ENCODE results near the gene POU2F2. TPM values are rescaled to one million over a fixed set of nuclear protein-coding genes. Genes with fewer than 3 reads are reported as not detected.

POU2F2 gene
- total RNA-seq, 1 donor from 2014 or later = 48.6 TPM

GRCh38 chr19:42089772-42090171, 42.5 kb downstream of the POU2F2 start:
- peaks cover 34% of the 10 kb centered on the region for H3K36me3 Mint-ChIP-seq (ENCODE audit: low read depth)

DNA sequence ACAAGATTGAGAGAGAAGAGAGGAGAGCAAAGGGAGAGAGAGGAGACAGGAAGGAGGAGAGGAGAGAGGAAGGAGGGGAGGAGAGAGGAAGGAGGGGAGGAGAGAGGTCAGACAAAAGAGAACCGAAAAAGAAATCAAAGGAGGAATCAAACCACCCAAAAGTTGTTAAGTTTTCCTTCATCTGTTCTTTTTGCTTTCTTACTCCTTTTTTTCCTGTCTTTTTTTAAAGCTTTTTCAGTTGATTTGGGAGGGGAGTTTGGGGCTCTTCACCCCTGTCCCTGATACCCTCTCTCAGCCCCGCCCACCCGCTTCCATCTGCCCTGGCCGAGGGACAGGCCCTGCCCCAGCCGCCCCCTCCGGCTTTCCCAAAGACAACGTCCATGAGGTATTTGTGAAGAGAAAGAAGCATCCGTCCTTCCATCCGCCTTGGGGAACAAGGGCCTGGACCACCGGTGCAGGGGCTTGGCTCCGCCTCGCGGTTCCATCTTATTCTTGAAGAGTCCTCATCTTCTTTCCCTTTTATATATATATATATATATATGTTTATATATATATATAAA, 43.0 kb downstream of the POU2F2 start:
- no peak overlapping the region for H3K4me3 Mint-ChIP-seq (ENCODE audit: low read depth)

More at GRCh38 chr19:42089772-42090171, 42.5 kb downstream of the POU2F2 start:
- H3K4me3 Mint-ChIP-seq (ENCODE audit: low read depth) = no peak overlapping the region
- intact Hi-C loops (cut with micrococcal nuclease) = no loop called here
- H3K27me3 Mint-ChIP-seq (ENCODE audit: low read depth) = no peaks in the 10 kb centered on the region
- H3K27ac Mint-ChIP-seq = no peak overlapping the region
- no peak for DNase-seq (ENCODE audit: low spot score)
- peaks cover 17% of the 10 kb centered on the region for H3K4me1 Mint-ChIP-seq (ENCODE audit: low read depth)
- no peaks in the 10 kb centered on the region for H3K9me3 Mint-ChIP-seq

DNA sequence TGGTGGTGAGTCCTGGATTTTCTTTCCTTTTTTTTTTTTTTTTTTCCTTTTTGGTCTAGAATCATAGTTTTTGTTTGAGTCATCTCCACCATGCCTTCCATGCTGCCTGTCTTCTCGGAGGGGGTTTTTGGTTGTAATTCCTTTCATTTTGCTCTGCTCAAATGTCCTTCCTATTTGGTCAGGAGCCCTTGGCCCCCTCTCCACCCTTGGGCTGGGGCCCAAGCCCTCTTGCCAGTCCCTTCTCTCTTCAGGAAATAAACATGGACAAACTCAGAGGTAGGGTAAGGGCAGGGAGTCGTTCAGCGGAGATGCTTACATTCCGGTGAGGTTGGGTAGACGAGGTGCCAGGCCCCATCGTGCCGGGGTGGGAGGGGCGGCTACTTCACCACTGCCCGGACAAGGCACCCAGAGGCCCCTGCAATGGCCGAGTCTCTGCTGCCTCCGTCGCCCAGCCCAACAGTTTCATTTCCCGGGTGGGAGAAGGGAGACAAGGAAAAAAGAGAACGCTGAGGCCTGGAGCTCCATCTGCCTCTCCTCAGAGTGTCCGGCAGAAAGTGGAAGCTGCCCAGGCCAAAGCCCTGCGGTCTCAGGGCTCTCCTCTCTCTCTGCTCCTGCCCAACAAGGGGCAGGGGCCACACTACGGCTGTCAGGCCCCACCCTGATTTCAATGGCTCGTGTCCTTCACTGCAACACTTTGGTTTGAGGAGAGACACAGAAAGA, 43.6 kb downstream of the POU2F2 start:
- H3K9me3 Mint-ChIP-seq = no peaks in the 10 kb centered on the region
- DNase-seq (ENCODE audit: low spot score) = no peak
- H3K36me3 Mint-ChIP-seq (ENCODE audit: low read depth) = peaks cover 30% of the 10 kb centered on the region
- intact Hi-C loops (cut with micrococcal nuclease) = no loop called here
- H3K4me1 Mint-ChIP-seq (ENCODE audit: low read depth) = peaks cover 17% of the 10 kb centered on the region
- H3K4me3 Mint-ChIP-seq (ENCODE audit: low read depth) = no peak overlapping the region
- no peaks in the 10 kb centered on the region for H3K27me3 Mint-ChIP-seq (ENCODE audit: low read depth)
- H3K27ac Mint-ChIP-seq = peak overlapping the region; percentile 22

More for the DNA sequence above, 43.0 kb downstream of the POU2F2 start:
- H3K9me3 Mint-ChIP-seq = no peaks in the 10 kb centered on the region
- intact Hi-C loops (cut with micrococcal nuclease) = no loop called here
- H3K27ac Mint-ChIP-seq = no peak overlapping the region
- peaks cover 29% of the 10 kb centered on the region for H3K36me3 Mint-ChIP-seq (ENCODE audit: low read depth)
- H3K4me1 Mint-ChIP-seq (ENCODE audit: low read depth) = peaks cover 17% of the 10 kb centered on the region
- no peak for DNase-seq (ENCODE audit: low spot score)
- no peaks in the 10 kb centered on the region for H3K27me3 Mint-ChIP-seq (ENCODE audit: low read depth)

DNA sequence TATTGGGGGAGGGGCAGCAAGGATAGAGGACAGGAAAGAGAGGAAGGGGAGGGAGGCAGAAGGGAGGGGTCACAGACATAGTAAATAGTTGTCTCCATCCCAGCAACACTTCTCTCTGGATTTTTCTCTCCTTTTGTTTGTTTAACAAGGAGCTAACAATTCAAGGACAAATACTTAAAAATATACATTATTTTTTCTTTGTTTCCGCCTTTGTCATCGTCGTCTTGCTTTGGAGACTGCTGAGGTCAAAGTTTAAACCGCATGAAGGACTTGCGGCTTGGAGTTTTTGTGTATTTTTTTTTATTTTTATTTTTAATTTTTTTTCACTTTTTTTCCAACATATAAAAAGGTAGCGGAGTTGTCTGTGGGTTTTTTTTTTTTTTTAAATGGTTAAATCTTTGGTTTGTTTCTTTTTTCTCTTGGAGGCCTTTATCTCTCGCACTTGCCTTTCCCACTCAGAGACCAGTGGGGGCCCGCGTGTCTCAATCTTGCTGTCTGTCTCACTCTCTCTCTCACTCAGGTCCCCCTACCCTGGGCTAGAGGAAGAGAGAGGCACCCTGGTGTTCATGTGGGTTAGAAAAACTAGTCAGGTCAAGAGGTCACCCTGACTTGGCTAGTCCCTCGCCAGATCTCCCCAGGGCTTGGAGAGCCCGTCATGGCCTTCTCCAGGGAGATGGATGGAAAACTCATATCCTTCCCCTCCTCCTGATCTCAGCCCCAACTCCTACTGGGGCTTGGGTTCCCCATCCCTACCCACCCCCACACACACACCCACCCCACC, 45.3 kb downstream of the POU2F2 start:
- H3K36me3 Mint-ChIP-seq (ENCODE audit: low read depth) = peaks cover 27% of the 10 kb centered on the region
- no peak for DNase-seq (ENCODE audit: low spot score)
- H3K27ac Mint-ChIP-seq = no peak overlapping the region
- H3K27me3 Mint-ChIP-seq (ENCODE audit: low read depth) = no peaks in the 10 kb centered on the region
- no peaks in the 10 kb centered on the region for H3K9me3 Mint-ChIP-seq
- intact Hi-C loops (cut with micrococcal nuclease) = no loop called here
- H3K4me1 Mint-ChIP-seq (ENCODE audit: low read depth) = peaks cover 17% of the 10 kb centered on the region
- no peak overlapping the region for H3K4me3 Mint-ChIP-seq (ENCODE audit: low read depth)

DNA sequence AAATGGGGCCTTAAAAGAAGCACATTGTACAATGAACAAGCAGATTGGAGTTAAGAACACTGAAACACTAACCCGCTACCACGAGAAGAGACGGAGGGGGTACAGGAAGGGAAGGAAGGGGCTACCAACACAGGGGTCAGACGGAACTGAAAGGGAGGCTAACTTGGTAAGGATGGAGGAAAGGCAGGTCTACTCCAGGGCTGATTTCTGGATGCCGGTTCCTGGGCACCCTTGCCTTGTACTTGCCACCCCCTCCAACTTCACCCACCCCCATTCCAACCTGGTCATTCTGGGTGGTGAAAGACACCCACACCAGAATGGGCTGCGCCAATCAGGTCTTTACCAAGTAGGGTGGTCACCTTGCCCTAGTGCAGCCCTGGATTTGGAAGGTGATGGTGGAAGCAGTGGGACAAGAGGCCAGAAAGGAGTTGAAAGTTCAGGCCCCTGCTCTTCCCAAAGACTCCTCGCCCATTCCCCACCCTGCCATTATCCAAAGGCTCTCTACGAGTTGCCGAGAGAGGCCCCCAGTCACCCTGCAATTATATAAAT, 46.0 kb downstream of the POU2F2 start:
- intact Hi-C loops (cut with micrococcal nuclease) = no loop called here
- Mint-ChIP-seq H3K27me3 (ENCODE audit: low read depth) (no peaks in the 10 kb centered on the region), H3K4me3 (ENCODE audit: low read depth) (no peak overlapping the region), H3K27ac (peak overlapping the region; percentile 5), H3K4me1 (ENCODE audit: low read depth) (peaks cover 22% of the 10 kb centered on the region), H3K36me3 (ENCODE audit: low read depth) (peaks cover 34% of the 10 kb centered on the region), H3K9me3 (no peaks in the 10 kb centered on the region)
- no peak for DNase-seq (ENCODE audit: low spot score)

GRCh38 chr19:42083537-42083936, 48.7 kb downstream of the POU2F2 start:
- no peak overlapping the region for H3K27ac Mint-ChIP-seq
- intact Hi-C loops (cut with micrococcal nuclease) = no loop called here
- H3K9me3 Mint-ChIP-seq = no peaks in the 10 kb centered on the region
- no peaks in the 10 kb centered on the region for H3K27me3 Mint-ChIP-seq (ENCODE audit: low read depth)
- H3K4me1 Mint-ChIP-seq (ENCODE audit: low read depth) = peaks cover 11% of the 10 kb centered on the region
- peaks cover 34% of the 10 kb centered on the region for H3K36me3 Mint-ChIP-seq (ENCODE audit: low read depth)
- DNase-seq (ENCODE audit: low spot score) = no peak
- no peak overlapping the region for H3K4me3 Mint-ChIP-seq (ENCODE audit: low read depth)

DNA sequence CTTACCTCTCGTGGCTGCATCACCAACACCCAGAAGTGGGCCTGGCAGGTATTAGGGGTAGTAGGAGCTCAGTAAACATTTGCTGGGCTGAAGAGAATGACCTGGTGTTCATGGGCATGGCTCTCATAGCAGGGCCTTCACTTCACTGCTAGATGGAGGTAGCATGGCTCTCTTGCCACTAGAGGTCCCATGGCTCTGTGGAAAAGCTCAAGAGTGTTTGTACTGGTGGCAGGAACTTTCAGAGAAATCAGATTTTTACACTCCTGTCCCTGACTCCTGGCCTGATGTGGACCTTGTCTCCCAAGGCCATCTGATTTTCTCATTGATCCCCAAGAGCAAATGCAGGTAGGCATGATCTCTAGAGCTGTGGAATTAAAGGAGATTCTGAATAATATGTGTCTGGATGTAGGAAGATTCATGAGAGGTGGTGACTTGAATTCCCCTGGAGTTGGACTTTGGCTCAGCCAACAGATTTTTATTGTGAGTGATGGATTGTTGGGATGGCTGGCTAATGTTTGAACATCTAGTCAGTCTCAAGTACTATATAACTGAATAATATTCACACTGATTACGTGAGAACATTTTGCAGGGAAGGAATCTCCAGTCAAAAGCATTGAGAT, 50.6 kb downstream of the POU2F2 start:
- H3K27ac Mint-ChIP-seq = no peak overlapping the region
- no peak overlapping the region for H3K4me3 Mint-ChIP-seq (ENCODE audit: low read depth)
- H3K27me3 Mint-ChIP-seq (ENCODE audit: low read depth) = no peaks in the 10 kb centered on the region
- H3K36me3 Mint-ChIP-seq (ENCODE audit: low read depth) = peaks cover 50% of the 10 kb centered on the region
- no peaks in the 10 kb centered on the region for H3K9me3 Mint-ChIP-seq
- intact Hi-C loops (cut with micrococcal nuclease) = no loop called here
- peaks cover 26% of the 10 kb centered on the region for H3K4me1 Mint-ChIP-seq (ENCODE audit: low read depth)
- DNase-seq (ENCODE audit: low spot score) = no peak

- Mint-ChIP-seq H3K36me3 (ENCODE audit: low read depth) (peaks cover 50% of the 10 kb centered on the region), H3K27ac (no peak overlapping the region), H3K4me3 (ENCODE audit: low read depth) (no peak overlapping the region), H3K9me3 (no peaks in the 10 kb centered on the region), H3K27me3 (ENCODE audit: low read depth) (no peaks in the 10 kb centered on the region), H3K4me1 (ENCODE audit: low read depth) (peaks cover 29% of the 10 kb centered on the region)
- no peak for DNase-seq (ENCODE audit: low spot score)
- intact Hi-C loops (cut with micrococcal nuclease) = no loop called here
Measured at GRCh38 chr19:42080764-42081375, 51.4 kb downstream of the POU2F2 start.

DNA sequence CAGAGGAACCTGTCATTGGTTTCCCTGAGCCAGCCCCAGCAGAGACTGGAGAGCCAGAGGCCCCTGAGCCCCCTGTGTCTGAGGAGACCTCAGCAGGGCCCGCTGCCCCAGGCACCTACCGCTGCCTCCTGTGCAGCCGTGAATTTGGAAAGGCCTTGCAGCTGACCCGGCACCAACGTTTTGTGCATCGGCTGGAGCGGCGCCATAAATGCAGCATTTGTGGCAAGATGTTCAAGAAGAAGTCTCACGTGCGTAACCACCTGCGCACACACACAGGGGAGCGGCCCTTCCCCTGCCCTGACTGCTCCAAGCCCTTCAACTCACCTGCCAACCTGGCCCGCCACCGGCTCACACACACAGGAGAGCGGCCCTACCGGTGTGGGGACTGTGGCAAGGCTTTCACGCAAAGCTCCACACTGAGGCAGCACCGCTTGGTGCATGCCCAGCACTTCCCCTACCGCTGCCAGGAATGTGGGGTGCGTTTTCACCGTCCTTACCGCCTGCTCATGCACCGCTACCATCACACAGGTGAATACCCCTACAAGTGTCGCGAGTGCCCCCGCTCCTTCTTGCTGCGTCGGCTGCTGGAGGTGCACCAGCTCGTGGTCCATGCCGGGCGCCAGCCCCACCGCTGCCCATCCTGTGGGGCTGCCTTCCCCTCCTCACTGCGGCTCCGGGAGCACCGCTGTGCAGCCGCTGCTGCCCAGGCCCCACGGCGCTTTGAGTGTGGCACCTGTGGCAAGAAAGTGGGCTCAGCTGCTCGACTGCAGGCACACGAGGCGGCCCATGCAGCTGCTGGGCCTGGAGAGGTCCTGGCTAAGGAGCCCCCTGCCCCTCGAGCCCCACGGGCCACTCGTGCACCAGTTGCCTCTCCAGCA, 52.1 kb downstream of the POU2F2 start:
- Mint-ChIP-seq H3K27me3 (ENCODE audit: low read depth) (no peaks in the 10 kb centered on the region), H3K36me3 (ENCODE audit: low read depth) (peaks cover 47% of the 10 kb centered on the region), H3K27ac (no peak overlapping the region), H3K4me3 (ENCODE audit: low read depth) (no peak overlapping the region), H3K9me3 (no peaks in the 10 kb centered on the region), H3K4me1 (ENCODE audit: low read depth) (peaks cover 33% of the 10 kb centered on the region)
- DNase-seq (ENCODE audit: low spot score) = no peak
- intact Hi-C loops (cut with micrococcal nuclease) = no loop called here

- peaks cover 35% of the 10 kb centered on the region for H3K4me1 Mint-ChIP-seq (ENCODE audit: low read depth)
- peaks cover 46% of the 10 kb centered on the region for H3K36me3 Mint-ChIP-seq (ENCODE audit: low read depth)
Measured at GRCh38 chr19:42079276-42079669, 53.0 kb downstream of the POU2F2 start.

GRCh38 chr19:42078538-42079275, 53.5 kb downstream of the POU2F2 start:
- Mint-ChIP-seq H3K36me3 (ENCODE audit: low read depth) (peaks cover 41% of the 10 kb centered on the region), H3K27me3 (ENCODE audit: low read depth) (no peaks in the 10 kb centered on the region), H3K27ac (no peak overlapping the region), H3K9me3 (no peaks in the 10 kb centered on the region), H3K4me1 (ENCODE audit: low read depth) (peaks cover 35% of the 10 kb centered on the region), H3K4me3 (ENCODE audit: low read depth) (peak overlapping the region; percentile 91)
- intact Hi-C loops (cut with micrococcal nuclease) = no loop called here
- no peak for DNase-seq (ENCODE audit: low spot score)

More at GRCh38 chr19:42079276-42079669, 53.0 kb downstream of the POU2F2 start:
- Mint-ChIP-seq H3K9me3 (no peaks in the 10 kb centered on the region), H3K27me3 (ENCODE audit: low read depth) (no peaks in the 10 kb centered on the region), H3K27ac (no peak overlapping the region), H3K4me3 (ENCODE audit: low read depth) (no peak overlapping the region)
- no peak for DNase-seq (ENCODE audit: low spot score)
- intact Hi-C loops (cut with micrococcal nuclease) = no loop called here

All from activated T-helper 2 cell treated with anti-CD3 and anti-CD28 coated beads, Interferon-gamma antibody, Interleukin-2, Interleukin-4, amounts not matched to agents 10 μg/mL and 5 μg/mL and 100 μg/mL, durations not matched to agents 14 hours and 24 hours and 36 hours (primary cell).